ENCODE data around the gene MFAP2.
"Not testable (repeated sequence)": the region's sequence is repeated elsewhere in the genome, so short reads cannot be mapped to it uniquely, and the experiment has no call there.

DNA sequence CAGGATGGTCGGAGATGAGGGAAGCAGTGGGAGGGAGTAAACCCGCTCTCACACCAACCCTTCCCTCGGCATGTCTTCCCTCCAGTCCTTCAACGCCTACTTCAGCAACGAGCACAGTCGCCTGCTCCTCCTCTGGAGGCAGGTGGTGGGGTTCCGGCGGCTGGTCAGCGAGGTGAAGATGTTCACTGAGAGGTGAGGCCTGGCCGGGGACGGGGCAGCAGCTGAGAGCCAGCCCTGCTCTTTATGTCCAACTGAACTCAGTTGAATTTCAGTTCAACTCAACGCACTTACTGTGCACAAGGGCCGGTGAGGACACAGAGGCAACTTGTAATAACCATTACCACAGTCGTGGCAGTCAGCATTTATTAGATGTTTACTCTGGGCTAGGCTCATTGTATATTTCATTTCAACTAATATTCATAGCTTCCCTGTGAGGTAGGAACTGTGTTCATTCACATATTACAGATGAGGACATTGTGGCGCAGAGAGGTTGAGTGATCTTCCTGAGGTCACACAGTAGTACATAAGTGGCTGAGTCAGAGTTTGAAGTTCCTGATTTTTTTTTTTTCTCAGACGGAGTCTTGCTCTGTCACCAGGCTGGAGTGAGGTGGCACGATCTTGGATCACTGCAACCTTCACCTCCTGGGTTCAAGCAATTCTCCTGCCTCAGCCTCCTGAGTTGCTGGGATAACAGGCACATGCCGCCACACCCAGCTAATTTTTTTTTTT is 49.0 kb downstream of the MFAP2 start:
- TF ChIP-seq, protein P1, sequence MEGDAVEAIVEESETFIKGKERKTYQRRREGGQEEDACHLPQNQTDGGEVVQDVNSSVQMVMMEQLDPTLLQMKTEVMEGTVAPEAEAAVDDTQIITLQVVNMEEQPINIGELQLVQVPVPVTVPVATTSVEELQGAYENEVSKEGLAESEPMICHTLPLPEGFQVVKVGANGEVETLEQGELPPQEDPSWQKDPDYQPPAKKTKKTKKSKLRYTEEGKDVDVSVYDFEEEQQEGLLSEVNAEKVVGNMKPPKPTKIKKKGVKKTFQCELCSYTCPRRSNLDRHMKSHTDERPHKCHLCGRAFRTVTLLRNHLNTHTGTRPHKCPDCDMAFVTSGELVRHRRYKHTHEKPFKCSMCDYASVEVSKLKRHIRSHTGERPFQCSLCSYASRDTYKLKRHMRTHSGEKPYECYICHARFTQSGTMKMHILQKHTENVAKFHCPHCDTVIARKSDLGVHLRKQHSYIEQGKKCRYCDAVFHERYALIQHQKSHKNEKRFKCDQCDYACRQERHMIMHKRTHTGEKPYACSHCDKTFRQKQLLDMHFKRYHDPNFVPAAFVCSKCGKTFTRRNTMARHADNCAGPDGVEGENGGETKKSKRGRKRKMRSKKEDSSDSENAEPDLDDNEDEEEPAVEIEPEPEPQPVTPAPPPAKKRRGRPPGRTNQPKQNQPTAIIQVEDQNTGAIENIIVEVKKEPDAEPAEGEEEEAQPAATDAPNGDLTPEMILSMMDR (IDR thresholded peaks at IDR 0.05), result not testable (repeated sequence)
- not testable (repeated sequence) for TF ChIP-seq POLR2A (IDR thresholded peaks at IDR 0.05)
